ENCODE data around the gene IL21R. TPM values are rescaled to one million over a fixed set of nuclear protein-coding genes. Genes with fewer than 3 reads are reported as not detected.
A peak's percentile ranks its signal among the peaks of the same experiment; 100 is the strongest.
"Not testable (repeated sequence)": the region's sequence is repeated elsewhere in the genome, so short reads cannot be mapped to it uniquely, and the experiment has no call there.

The IL21R gene
- total RNA-seq, 1 donor from 2014 or later, result 0.82 TPM

DNA sequence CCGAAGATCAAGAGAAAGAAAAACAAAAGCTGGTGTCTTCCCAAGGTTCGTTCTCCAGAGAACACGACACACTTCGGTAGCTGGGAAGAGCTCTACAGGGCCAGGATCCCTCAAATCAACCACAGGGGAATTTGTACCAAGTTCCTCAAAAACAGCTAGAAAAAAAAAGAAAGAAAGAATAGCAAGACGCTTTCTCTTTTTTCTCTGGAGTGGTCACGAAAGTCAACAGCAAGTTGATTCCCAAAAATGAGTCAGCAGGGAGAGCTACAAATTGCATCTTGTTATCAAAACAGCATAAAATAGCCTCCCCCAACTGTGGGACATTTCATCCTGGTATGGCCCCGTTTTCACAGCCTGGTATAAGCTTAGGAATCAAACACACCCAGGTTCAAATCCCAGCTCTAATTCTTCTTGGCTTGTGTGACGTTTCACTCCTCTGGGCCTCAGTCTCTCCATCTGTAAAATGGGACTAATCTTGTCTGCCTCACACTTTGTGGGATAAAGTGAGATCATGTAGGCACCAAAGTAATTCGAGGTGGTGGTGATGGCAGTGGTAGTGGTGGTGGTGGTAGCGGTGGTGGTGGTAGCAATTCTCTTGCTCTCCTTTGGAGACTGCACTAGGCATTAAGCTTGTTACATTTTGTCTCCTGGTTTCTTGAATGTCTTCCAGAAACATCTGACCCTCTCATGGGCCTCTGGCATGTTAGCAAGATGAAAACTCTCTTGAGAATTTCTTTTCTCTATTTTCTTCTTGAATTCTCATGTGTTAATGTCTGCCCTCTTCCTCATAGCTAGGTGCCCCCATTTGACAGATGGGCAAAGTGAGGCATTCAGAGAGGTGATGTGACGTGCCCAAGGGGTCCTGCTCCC is 988 bp upstream of the IL21R start:
- no peak for DNase-seq

DNA sequence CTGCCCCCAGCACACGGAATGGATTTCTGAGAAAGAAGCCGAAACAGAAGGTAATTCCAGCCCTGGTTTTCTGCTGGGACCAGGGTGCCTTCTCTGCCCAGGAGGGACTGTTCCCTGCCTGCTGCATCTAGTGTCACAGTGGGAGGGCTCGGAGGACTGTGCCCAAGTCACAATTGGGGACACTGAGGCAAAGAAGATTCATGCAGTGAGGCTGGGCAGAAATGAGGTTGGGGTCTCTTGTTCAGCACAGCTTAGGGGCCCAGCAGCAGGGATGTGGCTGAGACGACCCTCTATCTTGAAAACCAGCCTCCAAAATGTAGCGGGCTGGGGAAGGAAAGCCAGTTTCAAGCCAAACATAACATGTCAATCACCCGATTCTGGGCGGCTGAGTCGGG is 592 bp downstream of the IL21R start:
- no peak for DNase-seq

DNA sequence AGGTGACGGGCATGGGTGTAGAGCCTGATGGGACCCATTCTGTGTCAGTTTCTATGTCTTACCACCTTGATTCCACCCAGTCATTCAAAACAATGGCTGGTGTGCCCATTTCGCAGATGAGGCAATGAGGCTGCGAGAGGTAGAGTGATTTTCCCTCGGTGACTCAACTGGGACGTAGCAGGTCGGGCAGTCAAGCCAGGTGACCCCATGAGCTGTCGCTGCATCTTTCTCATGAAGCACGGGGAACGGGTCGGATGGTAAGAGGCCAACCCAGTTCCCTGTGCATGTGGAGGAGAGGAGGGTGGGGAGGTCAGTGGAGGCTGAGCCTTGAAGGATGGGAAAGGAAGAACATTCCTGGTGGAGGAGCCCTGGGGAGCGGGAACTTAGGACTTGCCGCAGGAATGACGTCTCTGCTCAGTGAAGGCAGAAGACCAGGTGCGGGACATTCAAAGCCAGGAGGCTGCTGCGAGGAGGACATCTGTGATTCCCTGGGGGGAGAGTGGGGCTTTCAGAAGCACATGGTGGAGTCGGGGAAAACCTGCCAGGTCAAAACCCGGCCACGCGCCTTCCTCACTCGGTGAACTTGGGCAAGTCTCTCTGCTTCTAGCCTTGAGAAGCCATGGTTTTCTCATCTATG is 1.1 kb downstream of the IL21R start:
- DNase-seq, result peak; percentile 64

DNA sequence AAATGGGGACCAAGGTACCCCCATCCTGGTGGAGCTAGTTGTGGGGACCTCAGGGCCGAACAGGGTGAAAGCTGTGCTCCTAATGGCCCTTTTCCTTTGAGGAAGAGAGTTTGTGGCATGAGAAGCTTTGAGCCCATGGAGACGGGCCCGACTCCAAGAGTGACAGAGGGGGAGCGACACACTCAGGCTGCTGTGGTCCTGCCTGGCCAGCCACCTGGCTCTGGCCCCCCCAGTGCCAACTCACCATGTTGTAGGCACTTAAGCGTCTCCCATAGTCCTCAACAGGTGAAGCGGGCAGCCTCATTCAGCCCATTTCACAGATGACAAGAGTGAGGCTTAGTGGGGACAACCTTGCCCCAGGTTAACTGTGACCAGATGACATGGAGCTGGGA is 1.6 kb downstream of the IL21R start:
- no peak for DNase-seq

DNA sequence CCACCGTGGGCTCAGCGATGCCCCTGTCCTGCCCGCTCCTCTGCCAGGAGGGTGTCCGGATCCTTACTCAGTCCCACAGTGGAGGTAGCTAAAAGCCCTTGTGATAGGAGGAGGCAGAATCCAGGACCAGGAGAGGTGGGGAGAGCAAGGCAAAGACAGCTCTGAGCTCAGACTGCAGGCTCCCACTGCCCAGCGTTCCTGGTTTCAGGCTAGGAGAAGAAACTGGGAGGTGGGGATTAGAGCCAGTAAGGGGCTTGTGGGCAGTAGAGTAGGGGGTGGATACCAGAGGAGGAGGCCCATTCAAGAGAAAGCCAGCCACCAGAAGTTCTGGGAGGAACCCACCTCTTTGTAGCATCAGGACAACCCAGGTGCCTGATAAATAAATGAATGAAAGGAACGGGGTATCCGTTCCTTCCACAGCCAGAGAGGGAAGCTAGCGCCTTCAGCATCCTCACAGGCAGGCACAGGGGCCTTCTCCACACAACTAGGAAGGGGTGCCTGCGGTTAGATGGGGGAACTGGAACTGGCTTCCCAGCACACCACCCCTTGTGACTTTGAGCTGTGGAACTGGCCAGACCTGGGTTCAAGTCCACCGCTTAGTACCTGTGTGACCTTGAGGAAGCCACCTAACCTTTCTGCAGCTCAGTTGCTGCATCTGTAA is 2.3 kb downstream of the IL21R start:
- DNase-seq, result no peak

DNA sequence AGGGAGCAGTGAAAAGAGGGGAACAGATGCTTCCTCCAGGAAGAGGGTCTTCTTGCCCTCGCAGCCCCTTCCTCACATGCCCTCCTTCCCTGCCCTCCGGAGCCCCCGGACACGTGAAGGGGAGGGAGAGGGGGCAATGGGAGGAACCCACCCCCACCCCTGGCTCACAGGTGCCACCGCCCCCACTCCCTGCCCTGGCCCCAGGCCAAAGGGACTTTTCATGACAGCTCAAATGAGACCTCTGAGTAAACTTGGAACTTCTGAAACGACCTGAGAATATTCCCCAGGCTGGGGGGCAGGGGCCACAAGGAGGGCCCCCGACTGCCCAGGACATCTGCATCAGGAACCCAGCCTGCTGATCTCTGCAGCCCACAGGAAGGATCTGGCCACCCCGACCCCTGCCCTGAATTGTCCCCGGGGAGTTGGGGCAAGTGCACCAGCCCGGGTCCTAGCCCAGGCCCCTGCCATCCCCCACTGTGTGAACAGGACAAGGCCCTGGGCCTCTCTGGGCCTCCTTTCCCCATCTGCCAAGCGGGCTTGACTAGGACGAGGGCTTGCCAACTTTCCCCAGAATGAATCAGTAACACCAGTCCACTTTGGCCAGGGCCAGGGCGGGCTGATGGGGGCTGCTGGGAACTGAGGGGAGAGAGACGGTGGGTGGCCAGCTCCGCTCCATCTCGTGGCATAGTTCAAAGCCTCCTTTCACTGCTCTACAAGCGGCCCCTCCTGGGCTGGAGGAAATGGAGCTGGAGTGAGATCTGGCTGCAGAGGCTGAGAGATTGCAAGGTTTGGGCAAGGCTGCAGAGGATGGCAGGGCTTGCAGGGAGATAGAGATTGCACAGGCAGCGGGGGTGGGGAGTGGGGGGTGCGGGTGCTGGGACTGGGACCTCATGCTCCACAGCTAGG is 3.8 kb downstream of the IL21R start:
- DNase-seq, result peak; percentile 44

DNA sequence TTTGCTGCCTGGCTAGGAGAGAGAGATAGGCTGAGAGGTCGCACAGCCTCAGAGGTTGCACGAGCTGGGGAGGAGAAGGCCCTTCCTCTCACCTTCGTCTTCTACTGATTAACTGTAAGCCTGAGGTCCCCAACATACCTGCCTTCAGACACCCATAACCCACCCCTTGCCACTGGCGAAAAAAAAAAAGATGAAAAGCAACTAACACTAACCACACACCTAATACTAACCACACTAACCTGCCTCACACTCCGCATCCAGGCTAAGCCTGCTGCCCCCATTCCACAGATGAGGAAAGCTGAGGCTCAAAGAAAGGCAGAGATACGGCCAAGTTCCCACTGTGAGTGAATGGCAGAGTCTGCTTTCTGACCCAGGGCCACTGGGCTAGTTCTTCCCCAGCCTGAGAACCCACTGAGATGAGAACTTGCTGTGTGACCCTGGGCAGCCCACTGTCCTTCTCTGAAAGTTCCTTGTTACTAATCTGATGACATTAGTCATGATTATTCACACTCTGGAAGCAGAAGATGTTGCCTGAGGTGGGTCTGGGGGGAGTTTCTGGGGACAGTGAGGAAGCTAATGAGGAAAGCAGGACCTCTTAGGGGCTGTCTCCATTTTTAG is 4.6 kb downstream of the IL21R start:
- no peak for DNase-seq

DNA sequence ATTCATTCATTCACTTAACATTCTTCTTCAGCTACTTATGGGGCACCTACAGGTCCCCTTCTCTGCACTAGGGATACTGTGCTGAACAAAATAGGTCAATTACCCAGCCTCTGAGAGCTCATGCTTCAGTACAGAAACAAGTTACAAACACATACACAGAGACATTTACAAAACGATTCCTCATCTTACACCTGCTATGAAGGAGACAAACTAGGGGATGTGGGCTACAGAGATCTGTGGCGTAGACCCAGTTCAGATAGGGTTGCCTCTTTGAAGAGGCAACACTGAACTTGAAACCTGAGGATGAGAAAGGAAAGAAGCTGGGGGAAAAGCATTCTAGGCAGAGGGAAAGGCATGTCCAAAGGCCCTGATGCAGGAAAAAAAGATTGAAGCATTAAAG is 5.2 kb downstream of the IL21R start:
- DNase-seq, result no peak

DNA sequence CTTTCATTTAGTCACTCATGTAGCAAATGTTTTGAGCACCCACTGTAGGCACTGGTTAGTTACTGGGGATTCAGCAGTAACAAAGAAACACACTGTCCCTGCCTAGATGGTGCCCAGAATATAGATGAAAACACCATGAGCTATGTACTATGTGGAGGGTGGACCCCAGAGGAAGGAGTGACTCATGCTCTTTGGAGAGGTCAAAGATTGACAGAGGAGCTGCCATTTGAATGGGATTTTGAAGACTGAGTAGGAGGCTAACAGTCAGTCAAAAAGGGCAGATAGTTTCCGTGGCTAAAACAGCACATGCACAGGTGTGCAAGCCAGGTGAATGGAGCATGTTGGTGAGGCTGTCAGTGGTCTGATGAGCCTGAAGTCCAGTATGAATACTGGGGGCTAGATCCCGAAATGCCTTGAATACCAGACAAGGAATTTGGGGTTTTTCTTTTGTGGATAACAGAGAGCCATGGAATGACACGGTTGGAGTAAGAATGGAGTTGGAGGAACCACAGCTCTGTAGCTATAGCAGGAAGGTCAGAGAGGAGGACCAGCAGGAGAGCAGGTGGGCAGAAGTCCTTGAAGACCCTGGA is 6.1 kb downstream of the IL21R start:
- DNase-seq, result no peak

DNA sequence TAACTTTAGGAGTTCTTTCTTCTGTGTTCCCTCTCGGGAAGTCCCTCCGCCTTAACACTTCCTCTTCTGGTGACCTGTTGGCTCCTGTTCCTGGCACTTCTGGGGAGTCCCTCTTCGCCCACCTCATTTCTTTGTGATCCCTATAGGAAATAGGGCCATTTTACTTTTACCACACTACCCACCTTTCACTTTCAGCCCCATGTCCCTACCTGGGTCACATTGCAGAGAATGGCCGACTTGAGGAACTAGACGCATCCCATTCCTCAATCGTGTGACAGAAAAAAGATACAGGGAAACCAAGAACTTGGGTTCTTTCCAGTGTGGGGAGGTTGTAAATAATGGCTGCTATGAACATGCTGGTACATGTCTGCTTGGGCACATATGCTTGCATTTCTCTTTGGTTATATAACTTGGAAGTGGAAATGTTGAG is 6.6 kb downstream of the IL21R start:
- DNase-seq, result no peak

DNA sequence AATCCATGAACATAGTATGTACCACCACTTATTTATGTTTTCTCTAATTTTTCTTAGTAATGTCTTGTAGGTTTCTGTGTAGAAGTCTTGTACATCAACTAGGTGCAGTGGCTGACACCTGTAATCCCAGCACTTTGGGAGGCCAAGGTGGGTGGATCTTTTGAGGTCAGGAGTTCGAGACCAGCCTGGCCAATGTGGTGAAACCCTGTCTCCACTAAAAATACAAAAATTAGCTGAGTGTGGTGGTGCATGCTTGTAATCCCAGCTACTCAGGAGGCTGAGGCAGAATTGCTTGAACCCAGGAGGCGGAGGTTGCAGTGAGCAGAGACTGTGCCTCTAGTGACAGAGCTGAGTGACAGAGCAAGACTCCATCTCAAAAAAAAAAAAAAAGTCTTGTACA is 8.0 kb downstream of the IL21R start:
- not testable (repeated sequence) for DNase-seq

DNA sequence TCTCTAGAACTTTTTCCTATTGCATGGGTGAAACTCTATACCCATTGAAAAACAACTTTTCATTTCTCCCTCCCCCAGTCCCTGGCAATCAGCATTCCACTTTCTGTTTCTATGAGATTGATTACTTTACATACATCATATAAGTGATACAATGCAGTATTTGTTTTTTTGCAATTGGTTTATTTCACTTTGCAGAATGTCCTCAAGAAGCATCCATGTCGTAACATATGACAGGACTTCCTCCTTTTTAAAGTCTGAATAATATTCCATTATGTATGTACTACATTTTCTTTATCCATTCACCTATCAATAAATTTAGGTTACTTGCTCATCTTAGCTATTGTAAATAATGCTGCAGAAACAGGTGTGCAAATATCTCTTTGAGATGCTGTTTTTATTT is 8.8 kb downstream of the IL21R start:
- no peak for DNase-seq

DNA sequence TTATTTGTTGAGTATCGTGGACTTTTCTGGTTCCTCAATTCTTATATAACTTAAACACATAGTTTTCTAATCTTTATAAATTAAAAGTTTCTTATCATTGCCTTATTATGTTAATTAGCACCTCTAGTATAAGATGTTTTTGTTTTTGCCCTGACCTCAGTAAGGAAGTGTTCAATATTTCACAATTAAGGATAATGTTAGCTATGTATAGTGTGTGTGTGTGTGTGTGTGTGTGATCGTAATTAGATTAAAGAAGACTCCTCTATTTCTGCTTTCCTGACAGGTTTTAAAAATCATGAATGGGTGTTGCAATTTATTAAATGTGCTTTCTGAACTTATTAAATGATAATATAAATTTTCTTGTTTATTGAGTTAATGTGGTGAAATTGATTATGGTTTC is 12.0 kb downstream of the IL21R start:
- no peak for DNase-seq

DNA sequence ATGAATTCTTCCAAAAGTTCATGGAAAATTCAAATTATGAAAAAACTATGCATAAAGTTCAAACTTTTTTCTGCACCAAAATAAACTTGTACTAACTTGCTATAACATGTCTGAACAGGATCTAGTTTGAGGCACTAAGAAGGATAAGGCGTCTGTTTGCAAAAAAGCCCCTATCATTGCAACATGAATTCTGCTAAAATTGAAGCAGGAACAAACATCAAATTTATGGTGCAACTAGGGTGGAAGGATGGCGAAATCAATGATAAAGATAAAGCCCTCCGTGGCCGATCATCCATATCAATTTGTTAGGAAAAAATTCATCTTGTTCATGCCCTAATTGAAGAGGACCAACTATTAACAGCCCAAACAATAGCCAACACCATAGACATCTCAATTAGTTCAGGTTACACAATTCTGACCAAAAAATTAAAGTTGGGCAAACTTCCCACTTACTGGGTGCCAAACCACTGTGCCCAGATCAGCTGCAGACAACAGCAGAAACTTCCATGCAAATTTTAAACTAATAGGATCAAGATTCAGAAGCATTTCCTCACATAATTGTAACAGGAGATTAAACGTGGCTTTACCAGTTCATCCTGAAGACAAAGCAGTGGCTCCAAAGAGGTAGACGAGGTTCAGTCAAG is 12.9 kb downstream of the IL21R start:
- peak; percentile 78 for DNase-seq

DNA sequence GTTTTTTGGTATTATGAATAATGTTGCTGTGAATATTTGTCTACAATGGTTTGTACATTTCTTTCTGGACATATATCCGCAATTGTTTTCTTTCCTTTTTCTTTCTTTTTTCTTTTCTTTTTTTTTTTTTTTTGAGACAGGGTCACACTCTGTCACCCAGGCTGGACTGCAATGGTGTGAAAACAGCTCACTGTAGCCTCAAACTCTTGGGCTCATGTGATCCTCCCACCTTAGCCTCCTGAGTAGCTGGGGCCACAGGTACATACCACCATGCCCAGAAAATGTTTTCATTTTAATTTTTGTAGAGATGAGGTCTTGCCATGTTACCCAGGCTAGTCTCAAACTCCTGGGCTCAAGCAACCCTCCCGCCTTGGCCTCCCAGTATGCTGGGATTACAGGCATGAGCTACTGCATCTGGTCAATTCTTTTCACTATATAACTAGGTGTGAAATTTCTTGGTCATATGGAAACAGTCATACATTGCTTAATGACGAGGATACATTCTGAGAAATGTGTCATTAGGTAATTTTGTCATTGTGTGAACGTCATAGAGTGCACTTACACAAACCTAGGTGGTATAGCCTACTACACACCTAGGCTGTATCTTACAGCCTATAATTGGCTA is 15.2 kb downstream of the IL21R start:
- no peak for DNase-seq

DNA sequence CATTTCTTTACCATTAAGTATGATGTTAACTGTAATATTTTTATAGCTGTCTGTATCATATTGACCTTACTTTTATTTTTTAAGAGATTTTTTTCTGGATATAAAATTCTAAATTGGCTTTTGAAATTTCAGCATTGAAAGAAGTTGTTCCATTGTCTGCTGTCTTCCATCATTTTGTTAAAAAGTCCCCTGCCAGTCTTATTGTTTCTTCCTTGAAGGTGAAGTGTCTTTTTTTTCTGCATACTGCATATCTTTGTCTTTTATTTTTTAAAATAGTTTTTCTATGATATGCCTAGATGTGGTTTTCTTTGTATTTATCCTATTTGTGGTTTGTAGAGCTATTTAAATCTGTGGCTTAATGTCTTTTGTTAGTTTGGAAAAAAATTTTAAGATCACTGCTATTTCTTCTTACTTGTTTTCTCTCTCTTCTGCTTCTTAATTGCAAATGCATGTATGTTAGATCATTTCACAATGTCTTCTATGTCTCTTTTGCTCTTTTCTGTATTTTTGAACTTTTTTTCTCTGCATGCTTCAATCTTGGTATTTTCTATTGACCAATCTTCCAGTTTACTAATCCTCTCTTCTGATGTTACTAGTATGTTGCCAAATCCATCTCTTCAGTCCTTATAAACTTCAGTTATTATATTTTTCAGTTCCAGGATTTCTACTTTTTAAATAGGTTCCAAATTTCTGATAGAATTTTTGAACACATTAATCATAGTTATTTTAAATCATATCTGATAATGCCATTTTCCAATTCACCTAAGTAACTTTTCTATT is 20.2 kb downstream of the IL21R start:
- no peak for DNase-seq

DNA sequence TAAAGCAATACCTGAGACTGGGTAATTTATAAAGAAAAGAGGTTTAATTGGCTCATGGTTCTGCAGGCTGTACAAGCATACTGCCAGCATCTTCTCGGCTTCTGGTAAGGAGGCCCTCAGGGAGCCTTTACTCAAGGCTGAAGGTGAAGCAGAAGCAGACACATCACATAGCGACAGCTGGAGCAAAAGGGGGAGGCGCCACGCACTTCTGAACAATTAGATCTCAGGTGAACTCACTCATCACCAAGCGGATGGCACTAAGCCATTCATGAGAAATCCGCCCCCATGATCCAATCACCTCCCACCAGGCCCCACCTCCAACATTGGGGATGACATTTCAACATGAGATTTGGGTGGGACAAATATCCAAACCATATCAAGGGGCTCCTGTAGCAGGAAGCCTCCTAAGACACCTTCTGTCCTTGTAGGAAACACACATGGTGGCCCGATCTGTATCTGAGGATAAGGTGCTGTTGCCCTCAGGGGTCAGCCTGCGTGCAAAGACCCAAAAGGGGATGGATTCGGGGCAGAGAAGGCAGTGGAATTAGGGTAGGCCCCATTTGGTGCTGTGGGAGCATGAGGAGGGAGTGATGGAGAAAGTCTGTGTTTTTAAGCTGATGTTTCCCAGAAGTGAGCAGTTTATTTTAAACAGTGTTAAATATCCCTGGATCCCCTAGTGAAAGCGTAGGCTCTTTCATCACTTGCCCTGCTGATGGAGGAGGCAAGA is 23.0 kb downstream of the IL21R start:
- DNase-seq, result no peak

DNA sequence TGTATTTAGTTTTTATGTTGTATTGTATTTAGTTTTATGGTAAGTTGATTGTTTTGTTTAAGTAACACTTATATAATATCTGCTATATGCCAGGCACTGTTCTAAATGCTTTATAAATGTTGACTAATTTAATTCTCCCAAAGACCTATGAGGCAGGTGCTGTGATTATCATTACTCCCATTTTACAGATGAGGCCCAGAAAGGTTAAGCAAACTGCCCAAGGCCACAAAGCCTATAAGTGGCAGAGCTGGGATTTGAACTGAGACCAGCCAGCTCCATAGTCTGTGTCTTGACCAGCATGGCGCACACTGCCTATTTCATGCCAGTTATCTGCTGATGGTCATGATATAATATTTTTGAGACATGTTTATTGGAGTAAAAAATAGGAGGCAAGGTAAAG is 24.0 kb downstream of the IL21R start:
- DNase-seq, result no peak

Data from tongue (tissue), 2 donors.